ENCODE results near the gene GAD2.

GRCh38 chr10:26220901-26221300 is 4.3 kb downstream of the GAD2 start:
- TF ChIP-seq CTCF (IDR thresholded peaks at IDR 0.05) (no peak), POLR2A (IDR thresholded peaks at IDR 0.05) (no peak)

Data from thyroid gland (tissue), 4 donors.